GM20000 (cell line): ENCODE results near the gene PRKCZ.

Source experiments
- DNase-seq: peaks from one replicate; pipeline ENCODE4 v3.0.0; 2012; ENCODE audit warnings: low spot score
- CTCF ChIP-seq: IDR thresholded peaks from 2 replicates; pipeline ENCODE4 v1.5.1; 2012; ENCODE audit warnings: mild to moderate bottlenecking, control low read depth; ENCODE audit errors: extremely low read depth, missing control alignments

PRKCZ gene

GRCh38 chr1:2041887-2042286 lies 8.3 kb upstream of the PRKCZ start:
- no peak for TF ChIP-seq CTCF
- no peak for DNase-seq

GRCh38 chr1:2042830-2043773 lies 7.1 kb upstream of the PRKCZ start:
- TF ChIP-seq CTCF, result no peak
- no peak for DNase-seq

- TF ChIP-seq CTCF, result no peak
- DNase-seq, result no peak
Observed at GRCh38 chr1:2043886-2044285, 6.3 kb upstream of the PRKCZ start.

GRCh38 chr1:2044510-2045319 lies 5.5 kb upstream of the PRKCZ start:
- DNase-seq, result peak; percentile 92

GRCh38 chr1:2045468-2046173 lies 4.6 kb upstream of the PRKCZ start:
- TF ChIP-seq CTCF, result no peak
- no peak for DNase-seq

More at GRCh38 chr1:2044510-2045319, 5.5 kb upstream of the PRKCZ start:
- TF ChIP-seq CTCF, result peak; percentile 86

- DNase-seq, result peak; percentile 82
- TF ChIP-seq CTCF, result peak; percentile 79
Observed at GRCh38 chr1:2046174-2046917, 3.9 kb upstream of the PRKCZ start.
